NCI-H2227 treated with DMSO at 0.1 percent for 48 hours (cell line): ENCODE data around the gene RPS6KA1.
"Not testable (repeated sequence)": the region's sequence is repeated elsewhere in the genome, so short reads cannot be mapped to it uniquely, and the experiment has no call there.

ENCODE experiments used
- DNase-seq: peaks from one replicate; lab custom pipeline; 2025; lab: John Stamatoyannopoulos, UW

The RPS6KA1 gene

DNA sequence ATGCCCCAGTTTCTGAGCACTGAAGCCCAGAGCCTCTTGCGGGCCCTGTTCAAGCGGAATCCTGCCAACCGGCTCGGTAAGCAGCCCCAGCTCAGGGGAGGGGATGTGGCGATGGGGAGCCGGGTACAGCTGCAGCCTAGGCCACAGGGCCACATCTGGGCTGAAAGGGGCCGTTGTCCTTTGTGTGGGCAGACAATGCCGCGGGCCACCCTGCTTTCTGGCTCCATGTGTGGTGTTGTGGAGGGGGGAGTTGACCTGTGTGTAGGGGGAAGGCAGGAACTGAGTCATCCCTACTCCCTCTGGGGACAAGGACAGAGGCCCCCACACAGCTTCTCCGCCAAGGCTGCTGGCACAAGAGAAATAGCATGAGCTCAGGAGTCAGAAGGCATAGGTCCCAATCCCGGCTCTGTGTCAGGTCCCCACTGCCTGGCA lies 26.0 kb downstream of the RPS6KA1 start:
- no peak for DNase-seq

DNA sequence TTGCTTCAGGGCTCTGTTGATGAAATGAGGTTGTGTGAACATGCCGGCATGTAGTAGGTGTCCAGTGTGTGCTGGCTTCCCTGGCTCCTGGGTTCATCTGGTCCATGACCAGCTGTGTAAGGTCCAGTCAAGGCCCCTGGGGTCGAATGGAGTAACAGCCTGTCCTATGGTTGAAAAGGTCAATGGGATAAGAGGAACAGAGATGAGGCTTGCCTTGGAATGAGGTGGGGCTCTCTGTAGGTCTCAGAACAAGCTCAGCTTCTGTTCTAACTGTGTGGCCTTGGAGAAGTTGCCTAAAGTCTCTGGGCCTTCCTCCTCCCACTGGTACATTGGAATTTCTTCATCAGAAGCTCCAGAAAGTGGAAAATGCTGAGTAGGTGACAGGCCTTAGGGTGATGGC lies 26.6 kb downstream of the RPS6KA1 start:
- no peak for DNase-seq

DNA sequence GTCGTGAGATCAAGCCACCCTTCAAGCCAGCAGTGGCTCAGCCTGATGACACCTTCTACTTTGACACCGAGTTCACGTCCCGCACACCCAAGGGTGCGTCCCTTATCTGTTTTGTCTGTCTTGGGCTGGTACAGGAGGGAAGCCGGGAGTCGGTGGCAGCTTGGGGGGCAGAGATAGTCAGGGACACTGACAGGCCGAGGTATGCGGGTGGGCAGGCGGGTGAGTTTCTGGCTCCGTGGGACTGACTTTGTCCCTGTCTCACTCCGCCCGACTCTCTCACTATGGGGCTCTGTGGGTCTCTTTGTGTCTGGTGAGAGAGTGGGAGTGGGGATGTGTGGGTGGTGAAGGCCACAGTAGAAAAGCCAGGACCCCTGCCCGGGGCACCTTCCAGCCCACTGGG lies 27.4 kb downstream of the RPS6KA1 start:
- DNase-seq: no peak

DNA sequence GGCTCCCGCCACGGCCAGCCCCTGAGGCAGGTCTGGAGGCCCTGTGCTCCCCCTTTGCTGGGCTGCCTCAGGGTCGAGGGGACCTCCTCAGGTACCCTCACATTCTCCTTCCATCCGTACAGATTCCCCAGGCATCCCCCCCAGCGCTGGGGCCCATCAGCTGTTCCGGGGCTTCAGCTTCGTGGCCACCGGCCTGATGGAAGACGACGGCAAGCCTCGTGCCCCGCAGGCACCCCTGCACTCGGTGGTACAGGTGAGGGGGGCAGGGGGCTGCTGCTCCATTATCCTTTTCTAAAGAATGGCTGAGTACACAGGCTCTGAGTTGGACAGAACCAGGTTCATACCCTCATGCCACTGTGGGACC lies 29.1 kb downstream of the RPS6KA1 start:
- no peak for DNase-seq

DNA sequence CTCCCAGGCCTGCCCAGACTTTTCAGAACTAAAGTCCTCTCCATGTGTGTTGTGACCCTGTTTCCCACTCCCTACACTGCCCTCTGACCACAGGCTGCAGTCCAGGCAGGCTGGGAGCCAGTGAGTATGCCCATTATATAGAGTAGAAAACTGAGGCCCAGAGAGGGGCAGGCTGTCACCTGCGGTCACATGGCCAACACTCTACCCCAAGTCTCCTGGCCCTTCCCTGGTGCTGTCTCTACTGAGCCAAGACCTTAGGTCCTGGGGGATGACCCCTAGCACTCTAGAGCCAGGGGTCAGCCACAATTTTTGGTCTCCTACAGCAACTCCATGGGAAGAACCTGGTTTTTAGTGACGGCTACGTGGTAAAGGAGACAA lies 30.8 kb downstream of the RPS6KA1 start:
- DNase-seq: no peak

DNA sequence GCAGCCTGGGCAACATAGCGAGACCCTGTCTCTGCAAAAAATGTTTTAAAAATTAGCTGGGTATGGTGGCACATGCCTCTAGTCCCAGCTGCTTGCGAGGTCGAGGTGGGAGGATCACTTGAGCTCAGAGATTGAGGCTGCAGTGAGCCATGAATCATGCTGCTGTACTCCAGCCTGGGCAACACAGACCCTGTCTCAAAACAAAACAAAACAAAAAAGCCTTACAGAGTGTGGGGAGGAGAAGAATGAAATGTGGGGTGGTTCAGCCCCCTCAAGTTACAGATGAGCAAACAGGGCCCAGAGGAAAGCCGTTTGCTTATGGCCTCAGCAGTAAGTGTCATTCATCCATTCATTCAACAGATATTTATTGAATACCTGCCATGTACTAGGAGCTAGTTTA lies 40.7 kb downstream of the RPS6KA1 start:
- DNase-seq: no peak

DNA sequence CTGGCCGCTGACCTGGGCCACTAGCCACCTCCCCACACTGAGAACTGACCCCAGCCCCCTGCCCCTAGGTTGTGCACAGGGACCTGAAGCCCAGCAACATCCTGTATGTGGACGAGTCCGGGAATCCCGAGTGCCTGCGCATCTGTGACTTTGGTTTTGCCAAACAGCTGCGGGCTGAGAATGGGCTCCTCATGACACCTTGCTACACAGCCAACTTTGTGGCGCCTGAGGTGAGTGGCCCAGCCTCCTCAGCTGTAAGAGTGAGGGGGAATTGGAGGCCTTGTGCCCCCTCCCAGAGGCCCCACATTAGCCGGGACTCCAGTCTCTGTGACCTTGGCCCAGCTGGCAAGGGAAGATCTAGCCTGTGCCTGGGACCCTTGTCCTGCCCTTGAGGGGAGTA lies 41.8 kb downstream of the RPS6KA1 start:
- no peak for DNase-seq

DNA sequence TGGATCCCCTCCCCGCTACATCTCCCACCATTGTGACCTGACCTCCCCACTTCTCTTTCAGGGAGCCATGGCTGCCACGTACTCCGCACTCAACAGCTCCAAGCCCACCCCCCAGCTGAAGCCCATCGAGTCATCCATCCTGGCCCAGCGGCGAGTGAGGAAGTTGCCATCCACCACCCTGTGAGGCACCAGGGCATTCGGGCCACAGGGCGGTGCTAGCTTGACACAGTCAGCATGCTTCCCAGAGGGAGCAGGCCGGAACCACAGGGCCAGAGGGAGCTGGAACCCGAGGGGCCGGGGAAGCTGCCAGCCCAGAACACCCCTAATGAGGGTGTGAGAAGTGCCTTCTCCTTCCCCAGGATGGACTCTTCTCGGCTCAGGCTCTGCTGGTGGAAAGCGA lies 44.5 kb downstream of the RPS6KA1 start:
- no peak for DNase-seq

DNA sequence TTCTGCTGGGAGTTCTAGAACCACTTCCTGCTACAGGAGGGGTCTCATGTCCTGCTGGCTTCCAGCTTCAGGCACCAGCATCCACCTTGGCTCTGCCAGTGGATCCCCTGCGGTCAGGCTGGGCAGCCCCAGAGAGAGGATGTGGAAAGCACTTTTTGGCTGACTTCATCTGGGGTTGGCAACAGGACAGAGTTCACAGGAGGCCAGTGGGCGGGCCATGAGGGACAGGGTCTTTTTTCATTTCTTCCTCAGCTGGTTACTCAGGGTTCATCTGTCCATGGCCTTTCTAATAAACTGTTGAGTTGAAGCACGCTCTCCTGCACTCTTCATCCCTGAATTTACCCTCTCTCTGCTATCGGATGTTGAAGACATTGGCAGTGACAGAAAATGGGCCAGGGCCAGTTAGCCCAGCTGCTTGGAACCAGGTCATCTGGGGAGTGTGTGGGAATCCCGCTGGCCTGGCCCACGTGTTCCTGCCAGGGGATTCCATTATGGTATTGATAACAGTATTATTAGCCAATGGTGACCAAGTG lies 45.2 kb downstream of the RPS6KA1 start:
- DNase-seq: no peak

DNA sequence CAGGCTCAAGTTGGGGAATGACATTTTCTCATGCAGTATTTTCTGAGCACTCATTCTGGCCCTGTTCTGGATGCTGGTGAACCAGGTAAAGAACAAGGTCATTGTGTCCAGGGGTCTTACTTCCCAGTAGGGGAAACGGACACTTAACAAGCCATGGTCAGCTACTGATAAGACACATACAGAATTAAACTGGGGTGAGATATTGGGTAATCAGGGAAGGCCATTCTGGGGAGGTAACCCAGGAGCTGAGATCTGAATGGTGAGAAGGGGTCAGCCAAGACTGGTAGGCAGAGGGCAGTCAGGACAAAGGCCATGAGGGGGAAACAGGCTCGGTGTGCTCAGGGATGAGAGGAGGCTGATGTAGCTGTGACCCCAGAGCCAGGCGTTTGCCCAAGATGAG lies 45.8 kb downstream of the RPS6KA1 start:
- no peak for DNase-seq

DNA sequence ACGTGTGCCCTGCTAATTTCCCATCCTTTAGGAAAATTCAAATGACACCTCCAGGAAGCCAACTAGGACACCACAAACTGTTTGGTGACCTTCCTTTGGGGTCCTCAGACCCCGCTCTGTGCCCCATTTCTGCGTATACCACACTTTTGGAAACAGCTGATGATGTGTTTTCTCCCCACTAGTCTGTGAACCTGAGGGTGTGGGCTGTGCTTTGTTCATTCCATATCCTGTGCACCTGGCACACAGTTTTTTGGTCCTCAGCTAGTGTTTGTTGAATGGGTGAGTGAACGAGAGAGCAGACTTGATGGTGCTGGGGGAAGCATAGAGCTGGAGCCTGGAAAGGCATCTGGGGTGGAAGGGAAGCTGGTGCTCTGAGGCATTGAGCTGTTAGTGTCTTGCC lies 48.6 kb downstream of the RPS6KA1 start:
- no peak for DNase-seq

DNA sequence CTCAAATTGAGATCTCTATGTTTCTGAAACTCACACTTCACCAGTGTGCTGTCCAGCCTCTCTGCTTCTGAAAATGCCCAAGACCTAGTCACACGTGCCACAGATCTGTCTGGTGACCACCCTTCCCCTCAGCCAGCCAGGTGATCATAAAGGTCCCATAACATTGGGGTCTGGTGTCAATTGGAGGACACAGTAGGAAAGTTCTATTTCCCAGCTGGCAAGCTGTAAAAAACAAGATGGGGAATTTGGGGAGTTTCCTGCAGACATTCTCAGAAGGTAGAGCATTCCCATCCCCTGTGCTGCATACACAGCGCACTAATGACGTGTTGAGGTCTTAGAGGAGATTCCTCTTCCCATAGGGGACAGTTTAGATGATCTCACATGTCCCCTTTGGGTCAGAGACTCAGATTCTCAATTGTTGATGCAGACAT lies 50.1 kb downstream of the RPS6KA1 start:
- no peak for DNase-seq

DNA sequence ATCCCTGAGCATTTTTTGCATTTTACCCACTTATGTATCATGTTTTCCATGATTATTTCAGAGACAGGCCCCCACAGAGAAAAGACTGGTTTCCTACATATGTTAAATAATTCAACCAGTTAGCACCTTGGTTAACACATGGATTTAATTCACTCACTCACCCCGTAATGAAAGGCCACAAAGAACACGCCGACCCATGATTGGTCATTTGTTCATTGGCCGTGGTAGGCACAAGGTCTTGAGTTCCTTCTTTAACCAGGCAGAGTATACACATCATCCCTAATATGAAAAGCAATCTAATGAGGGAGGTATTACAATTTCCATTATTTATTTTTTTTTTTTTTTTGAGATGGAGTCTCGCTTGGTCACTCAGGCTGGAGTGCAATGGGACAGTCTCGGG lies 50.6 kb downstream of the RPS6KA1 start:
- no peak for DNase-seq

DNA sequence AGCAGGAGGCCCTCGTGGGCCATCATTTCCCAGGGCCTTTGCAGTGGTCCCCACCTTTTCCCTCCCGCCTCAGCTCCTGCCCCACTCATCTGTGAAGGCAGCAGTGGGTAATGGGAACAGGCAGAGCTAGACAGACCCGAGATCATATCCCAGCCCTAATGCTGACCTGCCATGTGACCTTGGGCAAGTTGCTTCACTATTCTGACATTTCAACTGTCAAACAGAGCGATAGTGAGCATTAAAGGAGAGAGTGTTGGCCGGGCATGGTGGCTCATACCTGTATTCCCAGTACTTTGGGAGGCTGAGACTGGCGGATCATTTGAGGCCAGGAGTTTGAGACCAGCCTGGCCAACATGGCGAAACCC lies 51.7 kb downstream of the RPS6KA1 start:
- DNase-seq: no peak

DNA sequence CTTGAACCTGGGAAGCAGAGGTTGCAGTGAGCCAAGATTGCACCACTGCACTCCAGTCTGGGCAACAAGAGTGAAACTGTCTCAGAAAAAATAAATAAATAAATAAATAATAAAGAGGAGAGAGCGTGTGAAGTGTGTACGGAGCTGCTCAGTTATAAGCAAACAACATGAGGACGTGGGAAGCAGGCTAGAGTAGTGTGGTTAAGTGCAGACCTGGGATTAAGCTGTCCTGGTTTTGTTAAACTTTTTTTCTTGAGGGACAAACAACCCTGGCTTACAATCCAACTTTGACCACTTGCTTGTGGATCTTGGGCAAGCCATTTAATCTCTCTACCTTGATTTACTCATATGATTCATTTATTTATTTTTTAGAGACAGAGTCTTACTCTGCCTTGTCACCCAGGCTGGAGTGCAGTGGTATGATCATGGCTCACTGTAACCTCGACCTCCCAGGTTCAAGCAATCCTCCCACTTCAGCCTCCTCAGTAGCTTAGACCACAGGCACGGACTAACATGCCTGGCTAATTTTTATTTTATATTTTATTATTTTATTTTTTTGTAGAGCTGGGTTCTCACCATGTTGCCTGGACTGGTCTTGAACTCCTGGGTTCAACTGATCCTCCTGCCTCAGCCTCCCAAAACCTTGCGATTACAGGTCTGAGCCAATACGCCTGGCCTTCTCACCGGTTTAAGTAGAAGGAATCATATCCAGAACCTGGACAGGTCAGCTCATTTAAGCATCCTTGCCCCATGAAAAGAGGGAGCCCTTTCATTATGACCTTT lies 52.7 kb downstream of the RPS6KA1 start:
- DNase-seq: no peak

DNA sequence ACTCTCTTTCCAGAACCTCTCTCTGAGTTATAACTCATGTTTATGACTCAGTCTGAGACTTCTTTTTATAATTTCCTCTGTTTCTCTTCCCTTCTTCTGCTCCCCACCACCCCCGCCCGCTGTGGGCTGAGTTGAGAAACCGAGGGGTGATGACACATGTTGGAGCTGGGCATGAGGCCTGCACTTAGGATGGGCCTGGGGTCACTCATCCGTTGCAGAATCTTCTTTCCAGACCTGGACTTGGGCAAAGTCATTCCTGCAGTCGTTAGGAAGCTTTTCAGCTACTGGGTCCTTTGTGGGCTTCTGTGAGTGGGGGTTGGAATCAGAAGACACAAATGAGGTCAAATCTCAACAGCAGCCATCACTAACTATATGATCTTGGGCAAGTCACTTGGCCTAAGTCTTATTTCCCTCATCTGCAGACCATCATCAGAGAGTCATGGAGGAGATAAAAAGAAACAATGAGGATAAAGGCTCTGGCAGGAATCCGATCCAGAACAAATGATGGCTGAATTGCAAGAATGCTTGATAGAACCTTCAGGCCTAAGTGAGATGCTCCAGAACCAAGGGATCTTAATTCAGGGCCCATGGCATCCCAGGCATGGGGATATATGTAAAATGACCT lies 53.4 kb downstream of the RPS6KA1 start:
- DNase-seq: no peak

DNA sequence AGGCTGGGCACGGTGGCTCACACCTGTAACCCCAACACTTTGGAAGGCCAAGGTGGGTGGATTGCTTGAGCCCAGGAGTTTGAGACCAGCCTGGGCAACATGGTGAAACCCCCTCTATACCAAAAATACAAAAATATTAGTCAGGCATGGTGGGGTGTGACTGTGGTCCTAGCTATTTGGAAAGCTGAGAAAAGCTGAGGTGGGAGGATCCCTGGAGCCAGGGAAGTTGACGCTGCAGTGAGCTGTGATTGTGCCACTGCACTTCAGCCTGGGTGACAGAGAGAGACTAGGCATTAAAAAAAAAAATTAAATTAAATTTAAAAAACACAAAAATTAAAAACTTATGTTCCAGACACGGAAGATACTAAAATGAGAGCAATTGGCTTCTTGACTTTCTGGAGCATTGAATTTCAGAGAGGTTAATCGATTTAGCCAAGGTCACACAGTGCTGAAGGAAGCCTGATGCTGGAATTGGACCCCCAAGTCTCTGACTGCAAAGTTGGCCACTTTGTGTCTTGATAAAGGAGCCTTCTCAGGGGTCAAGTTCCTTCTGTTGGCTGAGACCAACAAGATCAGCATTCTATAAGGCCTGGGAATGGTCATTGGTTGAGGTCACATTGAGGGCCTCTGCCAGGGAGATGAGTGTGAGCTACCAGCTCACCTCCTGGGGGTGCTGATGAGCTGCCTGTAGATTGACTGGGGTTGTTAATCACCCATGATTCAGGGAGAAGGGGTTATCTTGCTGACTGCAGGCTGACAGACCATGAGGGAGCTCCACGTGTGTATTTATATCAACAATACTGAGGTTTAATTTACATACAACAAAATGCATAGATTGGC lies 54.3 kb downstream of the RPS6KA1 start:
- no peak for DNase-seq

DNA sequence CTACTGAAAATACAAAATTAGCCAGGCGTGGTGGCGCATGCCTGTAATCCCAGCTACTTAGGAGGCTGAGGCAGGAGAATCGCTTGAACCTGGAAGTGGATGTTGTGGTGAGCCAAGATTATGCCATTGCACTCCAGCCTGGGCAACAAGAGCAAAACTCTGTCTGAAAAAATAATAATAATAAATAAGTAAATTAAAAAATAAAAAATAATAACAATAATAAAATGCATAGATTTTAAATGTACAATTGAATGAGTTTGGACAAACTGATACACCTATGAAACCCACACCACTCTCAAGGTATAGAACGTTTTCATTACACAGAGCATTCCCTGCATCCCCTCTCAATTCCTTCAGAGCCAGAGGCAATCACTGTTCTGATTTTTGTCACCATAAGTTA lies 55.0 kb downstream of the RPS6KA1 start:
- DNase-seq: not testable (repeated sequence)

DNA sequence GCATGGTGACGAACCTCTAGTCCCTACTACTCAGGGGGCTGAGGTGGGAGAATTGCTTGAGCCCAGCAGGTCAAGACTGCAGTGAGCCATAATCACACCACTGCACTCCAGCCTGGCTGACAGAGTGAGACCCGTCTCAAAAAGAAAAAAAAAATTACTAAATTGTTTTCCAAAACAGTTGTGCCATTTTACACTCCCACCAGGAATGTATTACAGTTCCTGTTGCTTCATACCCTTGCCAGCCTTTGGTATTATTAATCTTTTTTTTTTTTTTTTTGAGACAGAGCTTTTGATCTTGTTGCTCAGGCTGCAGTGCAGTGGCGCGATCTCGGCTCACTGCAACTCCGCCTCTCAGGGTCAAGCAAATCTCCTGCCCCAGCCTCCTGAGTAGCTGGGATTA lies 55.9 kb downstream of the RPS6KA1 start:
- DNase-seq: no peak

DNA sequence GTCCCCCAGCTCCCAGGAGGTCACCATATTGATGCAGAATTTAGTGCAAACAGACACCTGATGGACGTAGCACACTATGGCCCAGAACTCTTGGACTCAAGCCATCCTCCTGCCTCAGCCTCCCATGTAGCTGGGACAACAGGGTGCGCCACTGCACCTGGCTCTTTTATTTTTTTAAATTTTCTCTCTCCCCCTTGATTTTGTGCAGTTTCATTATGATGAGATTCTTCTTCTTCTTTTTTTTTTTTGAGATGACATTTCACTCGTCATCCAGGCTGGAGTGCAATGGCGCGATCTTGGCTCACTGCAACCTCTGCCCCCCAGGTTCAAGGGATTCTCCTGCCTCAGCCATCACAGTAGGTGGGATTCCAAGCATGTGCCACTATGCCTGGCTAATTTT lies 63.8 kb downstream of the RPS6KA1 start:
- no peak for DNase-seq

DNA sequence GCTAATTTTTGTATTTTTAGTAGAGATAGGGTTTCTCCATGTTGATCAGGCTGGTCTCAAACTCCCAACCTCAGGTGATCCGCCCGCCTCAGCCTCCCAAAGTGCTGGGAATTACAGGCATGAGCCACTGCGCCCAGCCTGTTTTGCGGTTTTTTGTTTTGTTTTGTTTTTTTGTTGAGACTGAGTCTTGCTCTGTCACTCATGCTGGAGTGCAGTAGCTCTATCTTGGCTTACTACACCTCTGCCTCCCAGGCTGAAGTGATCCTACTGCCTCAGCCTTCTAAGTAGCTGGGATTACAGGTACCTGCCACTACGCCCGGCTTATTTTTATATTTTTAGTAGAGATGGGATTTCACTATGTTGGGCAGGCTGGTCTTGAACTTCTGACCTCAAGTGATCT lies 65.0 kb downstream of the RPS6KA1 start:
- not testable (repeated sequence) for DNase-seq

DNA sequence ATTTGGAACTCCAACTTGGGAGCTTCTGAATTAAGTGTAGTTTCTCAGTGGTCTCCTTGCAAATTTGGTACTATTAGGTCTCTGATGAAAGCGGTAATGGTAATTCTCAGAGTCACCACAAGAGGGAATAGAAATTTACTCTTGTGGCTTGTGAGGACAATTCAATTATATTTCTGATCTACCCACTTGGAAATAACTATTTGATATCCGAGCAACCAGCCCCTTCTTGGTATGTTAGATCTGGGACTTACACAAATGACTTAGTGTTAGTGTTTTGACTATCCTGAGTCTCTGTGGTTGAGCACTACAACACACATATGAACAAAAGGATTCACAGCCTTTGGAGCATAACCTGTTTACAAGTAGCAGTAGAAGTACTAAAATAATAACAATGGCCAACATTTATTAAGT lies 68.1 kb downstream of the RPS6KA1 start:
- DNase-seq: peak; percentile 37

DNA sequence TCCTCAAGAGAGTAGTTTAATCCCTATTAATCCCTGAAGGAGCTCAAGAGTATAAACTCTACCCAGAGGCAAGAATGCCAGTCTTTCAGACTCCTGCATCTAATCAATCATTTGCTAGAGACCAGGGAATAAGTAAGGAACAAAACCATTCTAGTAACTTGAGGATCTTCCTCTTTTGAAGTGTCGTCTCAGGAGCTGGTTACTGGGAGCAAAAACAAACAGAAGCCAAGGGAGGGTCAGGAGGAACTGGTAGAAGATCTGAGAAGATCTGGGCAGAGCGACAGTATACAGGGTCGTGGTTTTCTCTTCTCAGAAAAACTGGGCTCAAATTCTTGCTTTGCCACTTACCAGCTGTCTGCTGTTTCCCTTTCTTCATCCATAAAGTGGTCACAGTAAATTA lies 69.3 kb downstream of the RPS6KA1 start:
- no peak for DNase-seq
